Kidney glomerular epithelial cell (primary cell): Measurements from ENCODE around the gene PEX14.

ENCODE experiments used
- DNase-seq: peaks from one replicate; lab custom pipeline; 2025; lab: John Stamatoyannopoulos, UW

Gene PEX14

DNA sequence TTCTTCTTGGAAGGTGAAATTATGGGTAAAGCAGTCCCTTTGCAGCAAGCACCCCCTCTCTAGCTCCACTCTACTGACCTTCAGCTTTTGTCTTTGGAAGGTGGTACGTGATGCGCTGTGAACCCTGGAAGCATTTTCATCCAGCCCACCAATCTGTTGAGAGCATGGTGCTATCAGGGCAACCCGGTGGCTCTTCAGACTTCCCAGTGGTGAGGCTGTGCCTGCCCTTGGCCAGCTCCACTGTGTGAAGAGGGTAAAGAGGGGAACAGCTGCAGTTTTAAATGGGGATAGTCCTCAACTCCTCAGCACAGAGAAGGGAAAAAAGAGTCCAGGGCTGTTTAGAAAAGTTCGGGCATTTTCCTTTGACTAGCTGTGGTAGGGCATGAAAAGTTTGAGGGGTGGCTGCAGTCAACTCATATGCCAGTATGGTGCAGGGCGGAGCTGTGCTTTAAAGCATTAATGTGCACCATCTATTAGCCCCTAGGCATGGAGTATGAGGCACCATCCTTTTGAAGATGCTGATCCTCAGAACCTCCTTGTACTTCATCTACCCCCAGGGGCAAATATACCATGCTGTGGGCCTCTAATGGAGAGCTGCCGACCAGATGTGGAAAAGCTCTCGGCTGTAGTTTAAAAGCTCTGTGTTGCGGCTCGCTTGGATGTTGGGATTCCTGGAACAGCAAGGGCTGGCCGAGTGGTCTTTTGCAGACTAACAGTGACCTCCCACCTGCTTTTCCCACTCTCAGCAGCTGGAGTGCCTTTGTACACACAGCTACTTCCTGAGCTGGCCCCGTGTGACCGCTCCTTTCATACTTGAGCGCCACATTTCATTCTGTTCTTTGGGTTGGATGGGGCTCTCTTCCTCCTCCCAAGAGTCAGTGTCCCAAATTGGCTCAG is 123.0 kb downstream of the PEX14 start:
- DNase-seq, result no peak

DNA sequence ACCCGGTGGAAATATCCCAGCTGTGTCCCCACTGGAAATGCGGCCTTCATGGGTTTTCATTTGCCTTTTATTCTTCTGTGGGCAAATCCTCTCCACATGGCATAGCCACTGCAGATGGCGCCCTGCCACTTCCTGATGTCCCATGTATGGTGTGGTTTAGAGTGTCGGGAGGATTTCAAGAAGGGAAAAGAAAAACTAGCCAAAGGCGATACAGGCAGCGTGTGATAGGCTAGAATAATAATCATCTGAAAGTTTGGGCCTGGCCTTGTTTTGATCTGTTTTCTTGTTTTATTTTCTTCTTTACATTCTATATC is 123.6 kb downstream of the PEX14 start:
- DNase-seq, result no peak

DNA sequence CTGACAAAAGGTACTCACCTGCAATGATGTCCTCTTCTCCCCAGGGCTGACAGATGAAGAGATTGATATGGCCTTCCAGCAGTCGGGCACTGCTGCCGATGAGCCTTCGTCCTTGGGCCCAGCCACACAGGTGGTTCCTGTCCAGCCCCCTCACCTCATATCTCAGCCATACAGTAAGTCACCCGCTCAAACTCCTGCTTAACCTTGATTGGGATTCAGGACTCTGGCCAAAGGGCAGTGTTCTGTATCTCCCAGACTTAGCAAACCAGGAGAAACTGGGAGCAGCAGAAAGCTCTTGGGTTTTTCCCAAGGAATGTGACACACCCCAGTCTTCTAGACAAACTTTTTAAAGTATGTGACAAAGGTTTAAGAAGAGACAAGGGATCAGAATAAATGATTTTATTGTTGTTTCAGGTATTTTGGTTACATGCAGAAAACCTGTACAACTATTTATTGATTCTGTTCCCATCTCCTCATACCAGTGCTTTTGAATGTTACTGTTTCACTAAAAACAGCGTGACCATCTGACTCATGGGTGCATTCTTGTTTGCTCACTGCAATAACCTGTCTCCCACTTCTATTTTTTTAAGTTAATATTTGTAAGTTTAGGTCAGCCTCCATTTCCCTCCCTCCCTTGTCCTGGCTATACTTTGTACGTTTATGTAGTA is 124.6 kb downstream of the PEX14 start:
- peak; percentile 97 for DNase-seq

DNA sequence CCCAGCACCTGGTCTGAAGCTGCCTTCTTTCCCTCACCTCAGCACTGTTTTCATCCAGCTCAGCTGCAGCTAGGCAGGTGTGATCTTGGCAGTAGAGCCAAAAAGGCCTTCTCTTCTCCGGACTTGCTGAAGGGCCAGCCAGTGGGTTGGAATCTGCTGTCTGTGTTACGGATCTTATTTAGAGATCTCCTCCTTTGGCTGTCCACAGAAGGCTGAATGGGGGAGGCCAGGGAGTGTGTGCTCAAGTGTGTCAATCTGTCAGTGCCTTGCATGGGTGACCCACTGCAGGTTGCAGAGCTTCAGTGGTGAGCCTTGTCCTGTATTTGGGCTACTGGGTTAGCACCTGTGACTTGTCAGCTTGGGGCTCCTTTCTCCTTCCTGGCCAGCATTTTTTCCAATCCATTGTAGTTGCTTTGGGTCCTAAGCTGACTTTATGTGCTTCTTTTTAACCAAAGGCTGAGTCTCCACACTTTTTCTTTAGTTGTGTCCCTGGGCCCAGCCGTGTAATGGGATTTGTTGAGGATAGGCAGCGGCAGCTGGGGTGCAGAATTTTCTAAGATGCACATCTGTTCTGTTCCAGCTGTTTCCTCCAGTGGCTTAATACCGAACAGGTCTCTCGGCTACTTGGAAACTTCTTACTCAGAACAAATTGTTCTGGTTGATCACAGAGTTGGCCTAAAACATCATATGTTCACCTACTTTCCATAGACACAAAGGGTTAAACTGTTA is 126.8 kb downstream of the PEX14 start:
- DNase-seq, result no peak

DNA sequence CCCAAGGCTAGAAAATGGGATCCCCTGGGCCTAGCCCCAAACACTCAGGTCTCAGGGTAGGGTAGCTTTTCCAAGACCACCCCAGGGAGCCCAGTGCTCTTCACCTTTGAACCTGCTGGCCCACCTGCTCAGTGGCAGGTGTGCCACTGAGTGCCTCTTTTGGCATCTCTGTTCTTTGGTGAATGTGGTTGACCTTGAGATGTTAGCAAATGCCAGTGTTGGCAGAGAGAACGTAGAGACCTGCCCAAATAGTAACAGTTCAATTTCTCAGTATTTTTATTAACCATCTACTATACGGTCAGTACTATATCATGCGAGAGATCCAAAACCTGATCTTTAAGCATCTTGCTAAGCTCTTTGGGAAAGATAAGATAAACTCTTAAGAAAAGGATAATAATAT is 128.2 kb downstream of the PEX14 start:
- DNase-seq, result no peak

DNA sequence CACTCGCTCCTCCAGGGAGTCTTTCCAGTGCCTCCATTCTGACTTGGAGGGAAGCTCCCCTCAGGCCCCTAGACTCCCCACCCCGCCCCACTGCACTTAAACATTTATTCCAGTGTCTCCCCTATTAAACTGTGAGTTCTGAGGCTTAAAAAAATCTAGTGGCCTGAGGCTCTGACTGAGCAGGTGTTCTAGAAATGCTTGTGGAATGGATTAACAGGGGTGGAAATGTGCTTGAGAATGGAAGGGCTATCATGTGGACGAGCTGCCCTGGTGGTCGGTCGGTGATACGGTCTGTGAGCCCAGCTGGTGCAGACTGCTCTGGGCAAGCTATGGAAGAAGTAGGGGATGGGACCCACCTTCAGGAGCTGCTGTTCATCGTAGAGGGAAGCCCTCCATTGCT is 130.2 kb downstream of the PEX14 start:
- no peak for DNase-seq

DNA sequence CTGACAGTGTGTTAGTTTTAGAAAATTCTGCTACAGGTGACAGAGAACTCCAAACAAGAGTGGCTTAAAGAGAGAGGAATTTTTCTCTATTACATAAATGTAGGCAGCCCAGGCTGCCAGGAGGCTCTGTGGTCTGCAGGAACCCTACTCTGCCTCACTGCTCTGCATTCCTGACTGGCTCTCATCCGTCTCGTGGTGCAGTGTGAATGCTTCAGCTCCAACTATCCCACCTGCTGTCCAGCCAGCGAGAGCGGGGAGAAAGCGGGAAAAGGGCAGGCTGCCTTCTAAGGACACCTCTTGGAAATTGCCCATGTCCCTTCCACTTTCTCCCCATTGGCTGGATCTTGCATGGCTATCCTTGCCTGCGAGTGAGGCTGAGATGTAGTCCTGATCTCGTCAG is 131.3 kb downstream of the PEX14 start:
- peak; percentile 76 for DNase-seq

DNA sequence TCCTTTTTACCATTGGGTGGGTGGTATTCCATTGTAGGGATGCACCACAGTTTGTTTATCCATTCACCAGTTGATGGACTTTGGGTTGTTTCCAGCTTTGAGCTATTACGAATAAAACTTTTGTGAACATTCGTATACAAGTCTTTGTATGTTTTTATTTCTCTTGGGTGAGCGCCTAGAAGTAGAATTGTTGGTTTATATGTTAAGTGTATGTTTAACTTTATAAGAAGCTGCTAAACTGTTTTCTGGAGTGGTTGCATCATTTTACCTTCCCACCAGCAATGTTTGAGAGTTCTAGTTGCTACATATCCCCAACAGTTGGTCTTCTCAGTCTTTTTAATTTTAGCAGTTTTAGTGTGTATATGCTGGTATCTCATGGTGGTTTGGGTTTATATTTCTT is 132.5 kb downstream of the PEX14 start:
- DNase-seq, result no peak

DNA sequence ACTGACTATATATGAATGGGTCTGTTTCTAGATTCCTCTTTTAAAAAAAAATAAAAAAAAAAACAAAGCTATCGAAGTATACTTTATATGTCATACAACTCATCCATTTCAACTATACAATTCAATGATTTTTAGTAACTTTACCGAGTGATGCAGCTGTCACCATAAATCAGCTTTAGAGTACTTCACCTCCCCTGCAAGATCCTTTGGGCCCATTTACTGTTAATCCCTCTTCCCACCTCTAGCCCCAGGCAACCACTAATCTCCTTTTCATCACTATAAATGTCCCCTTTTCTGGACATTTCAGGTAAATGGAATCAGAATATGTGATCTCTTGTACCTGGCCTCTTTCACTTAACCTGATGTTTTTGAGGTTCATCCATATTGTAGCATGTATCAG is 133.9 kb downstream of the PEX14 start:
- DNase-seq, result no peak

DNA sequence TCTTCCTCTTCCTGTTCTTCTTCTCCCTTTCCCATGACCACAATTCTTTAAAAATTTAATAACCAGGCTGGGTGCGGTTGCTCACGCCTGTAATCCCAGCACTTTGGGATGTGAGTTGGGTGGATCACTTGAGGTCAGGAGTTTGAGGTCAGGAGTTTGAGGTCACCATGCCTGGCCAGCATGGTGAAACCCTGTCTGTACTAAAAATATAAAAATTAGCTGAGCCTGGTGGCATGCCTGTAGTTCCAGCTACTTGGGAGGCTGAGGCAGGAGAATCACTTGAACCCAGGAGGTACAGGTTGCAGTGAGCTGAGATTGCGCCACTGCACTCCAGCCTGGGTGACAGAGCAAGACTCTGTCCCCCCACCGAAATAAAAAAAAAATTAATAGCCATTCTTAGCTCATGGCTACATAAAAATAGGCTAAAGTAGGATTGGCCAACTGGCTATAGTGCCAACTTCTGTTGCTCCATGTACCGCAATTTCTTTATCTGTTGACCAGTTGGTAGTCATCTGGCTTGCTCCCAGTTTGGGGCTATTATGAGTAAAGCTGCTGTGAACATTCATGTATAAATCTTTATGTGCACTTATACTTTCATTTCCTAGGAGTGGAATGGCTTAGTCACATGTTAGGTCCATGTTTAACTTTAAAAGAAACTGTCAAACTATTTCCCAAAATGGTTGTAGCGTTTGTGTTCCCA is 136.3 kb downstream of the PEX14 start:
- DNase-seq, result no peak

DNA sequence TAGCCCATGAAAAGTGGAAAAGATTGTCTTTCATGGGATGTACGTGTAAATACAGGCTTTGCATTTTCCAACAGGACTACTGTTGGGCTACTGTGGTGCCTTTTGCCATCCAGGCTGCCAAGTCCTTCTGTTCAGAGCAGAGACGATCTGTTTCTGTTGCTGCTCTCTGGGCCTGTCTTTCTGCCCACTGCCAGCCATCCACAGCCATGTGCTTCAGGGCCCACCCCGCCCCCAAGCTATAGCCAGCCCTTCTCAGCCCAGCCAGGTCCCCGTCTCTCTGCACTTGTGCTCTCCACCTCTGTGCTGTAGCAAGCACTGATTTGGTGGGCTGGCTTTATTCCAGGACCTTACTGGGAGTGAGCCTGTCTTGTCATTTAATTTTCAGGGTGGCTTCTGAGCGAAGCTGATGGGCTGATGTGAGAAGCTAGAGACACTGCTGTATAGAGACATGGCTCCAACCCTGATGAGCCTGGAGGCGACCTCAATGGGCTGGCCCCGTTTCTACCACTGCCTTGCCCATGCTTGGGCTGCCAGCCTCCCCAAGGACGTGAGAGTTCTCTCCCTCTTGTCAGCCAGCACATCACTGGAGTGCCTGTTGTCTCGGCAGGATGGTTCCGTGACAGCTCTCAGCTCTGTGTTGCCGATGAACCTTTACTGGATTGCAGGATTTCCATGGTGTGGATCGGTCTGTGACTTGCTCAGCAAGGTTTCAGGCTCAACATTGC is 137.8 kb downstream of the PEX14 start:
- no peak for DNase-seq

DNA sequence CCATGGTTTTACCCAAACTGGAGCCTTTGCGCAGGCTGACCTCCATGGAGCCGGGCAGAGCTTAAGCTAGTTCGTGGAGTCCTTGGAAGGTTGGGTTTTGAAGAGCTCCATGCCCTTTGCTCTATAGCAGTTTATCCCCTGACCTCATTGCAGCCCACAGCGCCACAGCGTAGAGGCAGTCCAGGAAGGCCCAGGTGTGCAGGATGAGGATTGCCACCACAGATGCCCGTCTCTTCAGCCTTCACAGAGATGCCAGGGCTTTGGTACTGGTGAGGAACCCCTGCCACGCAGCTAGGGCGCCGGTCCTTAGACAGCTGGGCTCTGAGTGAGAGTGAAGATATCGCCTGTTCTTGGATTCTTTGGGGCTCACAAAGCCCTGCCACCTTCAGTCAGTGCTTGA is 138.6 kb downstream of the PEX14 start:
- DNase-seq, result no peak

DNA sequence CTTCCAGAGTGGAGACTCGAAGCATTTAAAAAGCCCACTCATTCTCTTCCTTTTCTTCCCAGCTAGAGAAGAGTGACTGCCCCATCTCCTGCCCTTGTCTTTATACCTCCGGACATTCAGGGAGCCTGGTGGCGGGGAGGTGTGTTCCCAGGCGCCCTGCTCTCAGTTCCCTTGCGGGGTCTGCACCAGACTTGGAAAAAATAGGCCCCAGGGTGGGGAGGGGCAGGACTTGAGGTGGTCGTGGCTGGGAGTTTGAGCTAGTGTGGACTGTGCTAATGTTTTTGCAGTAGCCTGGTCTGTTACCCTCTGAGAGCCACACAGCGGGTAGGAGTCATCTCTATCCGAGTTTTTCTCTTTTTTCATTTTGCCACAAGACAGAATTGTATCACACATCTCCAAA is 139.1 kb downstream of the PEX14 start:
- no peak for DNase-seq

DNA sequence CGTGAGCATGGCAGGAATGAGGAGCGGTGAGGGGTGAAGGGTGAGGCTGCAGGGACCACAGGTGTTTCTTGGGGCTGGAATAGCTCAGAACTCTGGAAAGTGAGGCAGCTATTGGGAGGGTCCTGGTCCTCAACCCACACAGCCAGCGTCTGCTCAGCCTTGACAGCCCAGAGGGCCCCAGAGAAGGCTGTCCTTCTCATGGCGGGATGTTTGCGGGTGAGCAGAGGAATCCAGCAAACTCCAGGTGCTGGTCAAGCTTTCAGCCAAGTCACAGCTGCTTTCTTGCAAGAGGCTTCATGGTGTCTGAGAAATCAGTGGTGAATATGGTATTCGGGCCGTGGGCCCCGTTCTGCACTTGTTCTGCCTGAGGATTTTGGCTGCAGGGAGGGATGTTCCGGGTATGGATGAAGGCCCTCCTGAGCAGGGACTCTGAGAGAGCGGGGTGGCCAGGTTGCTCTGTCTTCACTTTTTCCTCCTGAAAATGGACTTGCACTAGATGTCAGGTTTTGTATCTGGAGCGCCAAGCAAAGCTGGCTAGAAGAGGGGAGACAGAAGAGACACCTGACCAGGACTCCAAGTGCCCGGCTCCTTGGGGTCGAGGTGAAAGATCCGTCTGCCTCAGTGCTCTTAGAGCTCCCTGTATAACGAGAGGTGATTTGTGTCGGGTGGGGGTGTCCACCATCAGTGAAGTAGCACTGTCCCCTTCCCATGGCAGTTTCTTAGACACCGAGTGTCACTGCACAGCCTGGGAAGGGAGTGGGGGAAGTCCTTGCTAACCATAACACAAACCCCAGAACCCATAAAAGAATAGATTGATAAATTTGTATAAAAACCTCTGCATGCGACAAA is 139.9 kb downstream of the PEX14 start:
- no peak for DNase-seq

DNA sequence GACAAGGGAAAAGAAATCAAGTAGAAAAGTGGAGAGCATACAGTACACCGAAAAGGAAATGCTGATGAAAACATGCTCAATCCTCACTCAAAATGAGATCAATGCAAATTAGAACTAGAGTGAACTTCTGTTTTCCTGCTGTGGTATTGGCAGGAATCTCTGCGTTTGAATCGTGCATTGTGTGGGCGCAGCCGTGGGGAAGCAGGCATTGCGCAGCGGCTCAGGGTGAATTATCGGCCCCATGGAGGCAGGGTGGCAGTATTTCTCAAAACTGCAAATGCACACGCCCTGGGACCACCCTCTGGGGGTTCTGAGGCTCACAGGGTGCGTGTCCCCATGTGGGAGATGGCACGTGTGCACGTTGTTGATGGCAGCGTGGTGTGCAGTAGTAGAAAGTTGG is 140.6 kb downstream of the PEX14 start:
- DNase-seq, result no peak

DNA sequence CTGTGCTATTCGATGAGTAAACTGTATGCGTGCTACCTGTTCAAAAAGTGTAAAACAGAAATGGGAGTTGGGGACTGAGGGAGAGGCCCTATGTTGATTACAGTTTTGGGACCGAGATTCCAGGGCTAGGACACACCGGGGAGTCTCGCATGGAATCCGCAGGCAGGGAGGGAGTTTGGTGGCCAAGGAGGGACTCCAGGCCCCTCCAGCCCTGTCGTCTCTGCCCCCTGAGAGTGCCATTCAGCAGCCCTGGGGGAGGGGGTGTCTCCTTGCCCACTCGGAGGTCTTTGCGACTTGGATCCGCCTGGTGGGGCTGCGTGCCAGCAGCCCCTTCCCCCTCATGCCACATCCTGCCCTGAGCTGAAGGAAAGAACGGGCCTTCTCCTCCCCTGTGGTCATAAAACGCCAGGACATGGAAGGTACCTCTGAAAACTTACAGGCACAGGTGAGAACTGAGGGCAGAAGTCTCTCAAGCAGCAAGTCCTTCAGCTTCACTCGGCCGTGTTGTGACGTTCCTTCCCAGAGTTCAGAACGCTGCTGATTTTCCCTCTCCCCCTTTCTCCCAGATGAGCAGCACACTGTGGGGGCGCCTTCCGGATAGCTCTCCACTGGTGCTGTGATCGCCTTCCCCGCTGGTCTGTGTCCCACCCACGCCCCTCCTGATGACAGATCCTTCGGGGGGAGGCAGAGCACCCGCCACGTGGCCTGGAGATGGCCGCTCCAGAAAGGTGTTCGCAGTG is 141.4 kb downstream of the PEX14 start:
- no peak for DNase-seq

DNA sequence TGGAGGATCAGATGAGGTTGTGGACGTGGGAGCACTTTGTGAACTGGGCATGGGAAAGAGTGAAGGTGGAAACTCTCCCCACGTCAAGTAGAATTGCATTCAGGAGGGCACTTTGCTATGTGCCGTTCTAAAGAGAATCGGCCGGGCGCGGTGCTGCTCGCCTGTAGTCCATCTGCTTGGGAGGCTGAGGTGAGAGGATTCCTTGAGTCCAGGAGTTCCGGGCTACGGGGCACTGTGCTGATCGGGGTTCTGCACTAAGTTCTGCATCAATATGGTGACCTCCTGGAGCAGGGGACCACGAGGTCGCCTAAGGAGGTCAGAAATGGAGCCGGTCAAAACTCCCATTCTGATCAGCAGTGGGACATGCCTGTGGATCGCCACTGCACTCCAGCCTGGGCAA is 141.9 kb downstream of the PEX14 start:
- DNase-seq, result no peak

DNA sequence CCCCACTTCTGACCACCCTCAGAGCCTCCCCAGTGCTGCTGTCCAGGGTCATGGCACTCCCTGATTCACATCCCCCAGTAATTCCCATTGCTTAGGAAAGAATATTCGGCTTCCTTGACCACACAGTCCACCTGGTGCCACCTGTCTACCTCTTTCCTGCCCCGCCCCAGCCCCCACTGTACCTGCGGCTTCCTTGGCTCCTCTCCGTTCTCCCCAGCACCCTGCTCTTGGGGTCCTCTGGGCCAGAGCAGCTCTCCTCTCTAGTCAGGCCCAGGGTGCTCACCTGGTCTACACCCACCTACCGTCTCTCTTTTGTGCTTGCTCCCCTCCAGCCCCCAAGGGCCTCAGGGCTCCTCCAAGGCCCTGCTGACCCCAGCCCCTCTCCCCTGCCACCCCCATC is 142.6 kb downstream of the PEX14 start:
- DNase-seq, result no peak

DNA sequence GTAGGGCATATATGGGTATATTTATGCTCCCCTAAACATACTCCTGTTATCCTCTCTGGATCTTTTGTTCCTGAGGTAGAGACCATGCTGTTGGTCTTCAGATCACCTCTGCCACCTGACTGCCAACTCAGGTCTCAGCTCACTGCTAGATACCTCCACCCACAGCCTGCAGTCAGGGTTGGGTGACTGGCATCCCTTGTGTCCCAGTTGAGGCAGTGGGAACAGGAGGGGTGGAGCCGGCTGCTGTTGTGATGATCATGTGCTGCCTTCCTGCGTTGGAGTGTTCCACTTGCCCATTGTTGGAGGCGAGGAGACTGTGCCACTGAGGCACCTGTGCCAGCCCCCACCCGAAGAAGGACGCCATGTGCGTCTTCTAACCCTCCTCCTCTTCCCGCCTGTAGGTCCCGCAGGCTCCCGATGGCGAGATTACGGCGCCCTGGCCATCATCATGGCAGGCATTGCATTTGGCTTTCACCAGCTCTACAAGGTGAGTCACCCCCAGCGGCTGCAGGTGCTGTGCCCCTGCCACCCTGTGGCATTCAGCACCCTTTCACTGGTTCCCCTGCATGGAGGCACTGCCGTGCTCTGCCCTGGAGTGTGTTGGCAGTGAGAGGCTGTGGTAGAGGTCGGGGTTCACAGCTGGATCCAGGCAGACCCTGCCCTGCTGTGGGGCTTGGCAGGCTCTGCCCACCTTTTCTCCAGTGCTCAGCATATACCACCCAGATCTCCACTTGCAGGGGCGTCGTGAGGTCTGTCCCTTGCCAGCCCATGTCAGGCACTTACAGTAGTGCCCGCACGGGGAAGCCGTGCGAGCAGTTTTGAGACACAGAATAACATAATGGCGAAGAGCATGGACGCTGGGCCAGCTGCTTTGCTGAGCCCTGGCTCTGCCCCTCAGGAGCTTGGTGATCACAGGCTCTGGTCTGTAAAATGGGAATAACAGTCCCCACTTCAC is 143.5 kb downstream of the PEX14 start:
- no peak for DNase-seq
